ENCODE results near the gene TMEM248.

The TMEM248 gene

DNA sequence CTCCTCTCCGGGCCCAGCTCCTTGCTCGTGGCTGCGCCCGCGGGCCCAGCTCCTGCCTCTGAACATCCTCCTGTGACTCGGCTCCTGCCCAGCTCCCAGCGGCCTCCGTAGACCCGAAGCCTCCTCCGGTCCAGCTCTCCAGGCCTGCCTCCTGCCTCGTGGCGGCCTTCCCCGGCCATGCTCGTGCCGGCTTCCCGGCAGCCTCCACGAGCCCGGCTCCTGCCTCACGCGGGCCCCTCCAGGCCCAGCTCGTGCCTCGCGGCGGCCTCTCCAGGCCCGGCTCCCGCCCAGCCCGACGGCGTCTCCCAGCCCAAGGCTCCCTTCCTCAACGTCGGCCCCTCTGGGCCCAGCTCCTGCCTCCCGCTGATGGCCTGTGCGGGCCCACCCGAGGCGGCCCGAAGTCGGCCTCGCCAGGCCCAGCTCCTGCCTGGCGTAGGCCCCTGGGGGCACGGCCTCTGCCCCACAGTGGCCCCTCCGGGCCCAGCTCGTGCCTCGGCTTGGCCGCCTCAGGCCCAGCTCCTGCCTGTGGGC is 16.9 kb upstream of the TMEM248 start:
- no peak overlapping the region for H2AK5ac ChIP-seq (ENCODE audit: low read depth, low read length)
- no peaks in the 10 kb centered on the region for H3K4me1 ChIP-seq (ENCODE audit: control insufficient read depth in 2 of 2, insufficient read depth in 1 of 2, low read depth in 1 of 2, low read length in 2 of 2)
- H3K27ac ChIP-seq (replicated peaks; ENCODE audit: low read length), result no peak overlapping the region
- H3K4me3 ChIP-seq (ENCODE audit: low read length in 2 of 2), result no peak overlapping the region
- no peak overlapping the region for H2AFZ ChIP-seq (ENCODE audit: low read length)
- H4K91ac ChIP-seq (ENCODE audit: low read depth, low read length, poor library complexity), result no peak overlapping the region
- no peak overlapping the region for H3K4me2 ChIP-seq (ENCODE audit: insufficient read depth, low read length, poor library complexity, severe bottlenecking)
- WGBS, 2 donors (ENCODE audit: extremely low coverage in 2 of 2, insufficient read length in 2 of 2, insufficient replicate concordance in 1 of 2), result no CpG with 5 or more reads among the region's 44 CpGs
- no peak overlapping the region for H2BK120ac ChIP-seq (ENCODE audit: low read depth, low read length)
- no peak overlapping the region for H3K23ac ChIP-seq (ENCODE audit: low read depth, low read length, poor library complexity)
- no peaks in the 10 kb centered on the region for H3K27me3 ChIP-seq (ENCODE audit: control insufficient read depth in 3 of 3, insufficient read depth in 3 of 3, low read depth in 1 of 3, low read length in 3 of 3)
- H3K79me1 ChIP-seq (ENCODE audit: low read depth, low read length), result no peaks in the 10 kb centered on the region
- H3K9me3 ChIP-seq (replicated peaks in 1 of 2; ENCODE audit: control insufficient read depth in 2 of 2, insufficient read depth in 1 of 2, low read depth in 1 of 2, low read length in 2 of 2), result no peaks in the 10 kb centered on the region
- no peak overlapping the region for H2BK12ac ChIP-seq (ENCODE audit: low read length)
- H3K36me3 ChIP-seq (replicated peaks in 1 of 2; ENCODE audit: control insufficient read depth in 2 of 2, insufficient read depth in 2 of 2, low read length in 2 of 2), result peaks cover 11 to 16% of the 10 kb centered on the region in 2 donors
- H2BK5ac ChIP-seq (ENCODE audit: low read length), result no peak overlapping the region
- no peak overlapping the region for H3K18ac ChIP-seq (ENCODE audit: low read length)
- H3K4ac ChIP-seq (ENCODE audit: low read length), result no peak overlapping the region
- DNase-seq (ENCODE audit: low spot score), result no peak
- H2BK15ac ChIP-seq (ENCODE audit: low read length), result no peak overlapping the region
- H3K14ac ChIP-seq (ENCODE audit: low read length), result no peak overlapping the region
- H4K8ac ChIP-seq (ENCODE audit: low read depth, low read length), result no peak overlapping the region
- no peak overlapping the region for H3K9ac ChIP-seq (ENCODE audit: low read depth, low read length, poor library complexity)

DNA sequence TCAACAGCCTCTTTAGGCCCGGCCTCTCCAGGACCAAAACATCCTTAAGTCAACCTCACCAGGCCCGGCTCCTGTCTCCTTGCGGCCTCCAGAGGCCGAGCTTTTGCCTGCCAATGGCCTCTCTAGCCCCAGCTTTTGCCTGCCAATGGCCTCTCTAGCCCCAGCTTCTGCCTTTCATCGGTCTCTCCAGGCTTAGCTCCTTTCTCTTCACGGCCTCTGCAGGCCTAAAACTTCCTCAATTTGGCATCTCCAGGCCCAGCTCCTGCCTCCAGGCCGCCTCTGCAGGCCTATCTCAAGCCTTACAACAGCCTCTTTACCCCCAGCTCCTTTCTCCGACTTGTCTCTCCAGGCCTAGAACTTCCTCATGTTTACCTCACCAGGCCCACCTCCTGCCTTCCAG is 15.7 kb upstream of the TMEM248 start:
- DNase-seq (ENCODE audit: low spot score), result no peak
- Histone ChIP-seq H2BK5ac (ENCODE audit: low read length) (no peak overlapping the region), H3K9ac (ENCODE audit: low read depth, low read length, poor library complexity) (no peak overlapping the region), H3K4me1 (ENCODE audit: control insufficient read depth in 2 of 2, insufficient read depth in 1 of 2, low read depth in 1 of 2, low read length in 2 of 2) (no peaks in the 10 kb centered on the region), H2BK15ac (ENCODE audit: low read length) (no peak overlapping the region), H4K8ac (ENCODE audit: low read depth, low read length) (no peak overlapping the region), H3K9me3 (replicated peaks in 1 of 2; ENCODE audit: control insufficient read depth in 2 of 2, insufficient read depth in 1 of 2, low read depth in 1 of 2, low read length in 2 of 2) (no peaks in the 10 kb centered on the region), H2BK12ac (ENCODE audit: low read length) (no peak overlapping the region), H3K4me3 (ENCODE audit: low read length in 2 of 2) (no peak overlapping the region), H3K36me3 (replicated peaks in 1 of 2; ENCODE audit: control insufficient read depth in 2 of 2, insufficient read depth in 2 of 2, low read length in 2 of 2) (peaks cover 7 to 11% of the 10 kb centered on the region in 2 donors), H3K14ac (ENCODE audit: low read length) (no peak overlapping the region), H2BK120ac (ENCODE audit: low read depth, low read length) (no peak overlapping the region), H2AFZ (ENCODE audit: low read length) (no peak overlapping the region), H4K91ac (ENCODE audit: low read depth, low read length, poor library complexity) (no peak overlapping the region), H3K4me2 (ENCODE audit: insufficient read depth, low read length, poor library complexity, severe bottlenecking) (no peak overlapping the region), H3K23ac (ENCODE audit: low read depth, low read length, poor library complexity) (no peak overlapping the region), H3K79me1 (ENCODE audit: low read depth, low read length) (no peaks in the 10 kb centered on the region), H3K27ac (replicated peaks; ENCODE audit: low read length) (no peak overlapping the region), H3K27me3 (ENCODE audit: control insufficient read depth in 3 of 3, insufficient read depth in 3 of 3, low read depth in 1 of 3, low read length in 3 of 3) (no peaks in the 10 kb centered on the region), H3K4ac (ENCODE audit: low read length) (no peak overlapping the region), H3K18ac (ENCODE audit: low read length) (no peak overlapping the region), H2AK5ac (ENCODE audit: low read depth, low read length) (no peak overlapping the region)
- no CpG with 5 or more reads among the region's 8 CpGs for WGBS, 2 donors (ENCODE audit: extremely low coverage in 2 of 2, insufficient read length in 2 of 2, insufficient replicate concordance in 1 of 2)

DNA sequence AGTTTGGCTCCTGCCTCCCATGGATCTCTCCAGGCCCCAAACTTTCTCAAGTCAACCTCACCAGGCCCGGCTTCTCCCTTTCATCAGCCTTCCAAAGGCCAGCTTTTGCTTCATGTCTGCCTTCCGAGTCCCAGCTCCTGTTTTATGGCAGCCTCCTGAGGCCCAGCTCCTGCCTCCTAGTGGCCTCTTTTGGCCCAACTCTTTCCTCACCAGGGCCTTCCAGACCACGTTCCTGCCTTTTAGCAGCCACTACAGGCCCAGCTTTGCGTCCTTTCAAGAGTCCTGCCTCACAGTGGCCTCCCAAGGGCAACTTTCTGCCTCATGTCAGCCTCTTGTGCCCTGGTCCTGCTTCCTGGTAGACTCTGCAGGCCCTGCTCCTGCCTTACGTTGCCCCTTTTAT is 15.3 kb upstream of the TMEM248 start:
- no CpG with 5 or more reads among the region's 5 CpGs for WGBS, 2 donors (ENCODE audit: extremely low coverage in 2 of 2, insufficient read length in 2 of 2, insufficient replicate concordance in 1 of 2)
- H3K9me3 ChIP-seq (replicated peaks in 1 of 2; ENCODE audit: control insufficient read depth in 2 of 2, insufficient read depth in 1 of 2, low read depth in 1 of 2, low read length in 2 of 2), result no peaks in the 10 kb centered on the region
- H2BK5ac ChIP-seq (ENCODE audit: low read length), result no peak overlapping the region
- peak overlapping the region; percentile 21 for H3K9ac ChIP-seq (ENCODE audit: low read depth, low read length, poor library complexity)
- no peak overlapping the region for H4K8ac ChIP-seq (ENCODE audit: low read depth, low read length)
- no peak overlapping the region for H3K18ac ChIP-seq (ENCODE audit: low read length)
- no peaks in the 10 kb centered on the region for H3K27me3 ChIP-seq (ENCODE audit: control insufficient read depth in 3 of 3, insufficient read depth in 3 of 3, low read depth in 1 of 3, low read length in 3 of 3)
- H3K23ac ChIP-seq (ENCODE audit: low read depth, low read length, poor library complexity), result no peak overlapping the region
- H3K36me3 ChIP-seq (replicated peaks in 1 of 2; ENCODE audit: control insufficient read depth in 2 of 2, insufficient read depth in 2 of 2, low read length in 2 of 2), result peaks cover 7 to 11% of the 10 kb centered on the region in 2 donors
- no peak overlapping the region for H3K4ac ChIP-seq (ENCODE audit: low read length)
- H3K4me1 ChIP-seq (ENCODE audit: control insufficient read depth in 2 of 2, insufficient read depth in 1 of 2, low read depth in 1 of 2, low read length in 2 of 2), result no peaks in the 10 kb centered on the region
- no peak overlapping the region for H2AFZ ChIP-seq (ENCODE audit: low read length)
- H4K91ac ChIP-seq (ENCODE audit: low read depth, low read length, poor library complexity), result no peak overlapping the region
- no peak for DNase-seq (ENCODE audit: low spot score)
- no peak overlapping the region for H2AK5ac ChIP-seq (ENCODE audit: low read depth, low read length)
- no peak overlapping the region for H3K4me3 ChIP-seq (ENCODE audit: low read length in 2 of 2)
- no peak overlapping the region for H2BK15ac ChIP-seq (ENCODE audit: low read length)
- no peak overlapping the region for H3K27ac ChIP-seq (replicated peaks; ENCODE audit: low read length)
- peak overlapping the region; percentile 21 for H3K14ac ChIP-seq (ENCODE audit: low read length)
- H3K4me2 ChIP-seq (ENCODE audit: insufficient read depth, low read length, poor library complexity, severe bottlenecking), result no peak overlapping the region
- H2BK120ac ChIP-seq (ENCODE audit: low read depth, low read length), result no peak overlapping the region
- H3K79me1 ChIP-seq (ENCODE audit: low read depth, low read length), result no peaks in the 10 kb centered on the region
- no peak overlapping the region for H2BK12ac ChIP-seq (ENCODE audit: low read length)

GRCh38 chr7:66907731-66908130 is 13.3 kb upstream of the TMEM248 start:
- Histone ChIP-seq H3K79me1 (ENCODE audit: low read depth, low read length) (no peaks in the 10 kb centered on the region), H2BK12ac (ENCODE audit: low read length) (no peak overlapping the region), H3K4me3 (ENCODE audit: low read length in 2 of 2) (no peak overlapping the region), H3K14ac (ENCODE audit: low read length) (no peak overlapping the region), H3K36me3 (replicated peaks in 1 of 2; ENCODE audit: control insufficient read depth in 2 of 2, insufficient read depth in 2 of 2, low read length in 2 of 2) (peaks cover 0 to 5% of the 10 kb centered on the region in 2 donors), H2AK5ac (ENCODE audit: low read depth, low read length) (no peak overlapping the region), H3K9ac (ENCODE audit: low read depth, low read length, poor library complexity) (no peak overlapping the region), H4K91ac (ENCODE audit: low read depth, low read length, poor library complexity) (no peak overlapping the region), H3K4me2 (ENCODE audit: insufficient read depth, low read length, poor library complexity, severe bottlenecking) (no peak overlapping the region), H3K4me1 (ENCODE audit: control insufficient read depth in 2 of 2, insufficient read depth in 1 of 2, low read depth in 1 of 2, low read length in 2 of 2) (no peaks in the 10 kb centered on the region), H3K18ac (ENCODE audit: low read length) (no peak overlapping the region), H3K27ac (replicated peaks; ENCODE audit: low read length) (no peak overlapping the region), H3K23ac (ENCODE audit: low read depth, low read length, poor library complexity) (no peak overlapping the region), H3K4ac (ENCODE audit: low read length) (no peak overlapping the region), H4K8ac (ENCODE audit: low read depth, low read length) (no peak overlapping the region), H2BK5ac (ENCODE audit: low read length) (no peak overlapping the region), H2AFZ (ENCODE audit: low read length) (no peak overlapping the region), H2BK120ac (ENCODE audit: low read depth, low read length) (no peak overlapping the region), H3K27me3 (ENCODE audit: control insufficient read depth in 3 of 3, insufficient read depth in 3 of 3, low read depth in 1 of 3, low read length in 3 of 3) (no peaks in the 10 kb centered on the region), H2BK15ac (ENCODE audit: low read length) (no peak overlapping the region), H3K9me3 (replicated peaks in 1 of 2; ENCODE audit: control insufficient read depth in 2 of 2, insufficient read depth in 1 of 2, low read depth in 1 of 2, low read length in 2 of 2) (no peaks in the 10 kb centered on the region)
- WGBS, 2 donors (ENCODE audit: extremely low coverage in 2 of 2, insufficient read length in 2 of 2, insufficient replicate concordance in 1 of 2), result no CpG with 5 or more reads among the region's 5 CpGs
- no peak for DNase-seq (ENCODE audit: low spot score)

Measured in neuronal stem cell (in vitro differentiated cells).